Left ventricle myocardium inferior (tissue), 1 donor: ENCODE results near the gene RFLNA. TPM values are rescaled to one million over a fixed set of nuclear protein-coding genes. Genes with fewer than 3 reads are reported as not detected.

Experiments
- DNase-seq: peaks from one replicate; pipeline ENCODE4 v3.0.0-alpha.2; 2020
- H3K27ac ChIP-seq: fragments of 200-600 bp; replicated peaks from 2 replicates; pipeline ENCODE4 v1.8.0; 2021
- H3K27me3 ChIP-seq: fragments of 200-600 bp; 2 replicates; pipeline ENCODE4 v1.8.0; 2021; ENCODE audit warnings: low read depth
- H3K36me3 ChIP-seq: fragments of 200-600 bp; 2 replicates; pipeline ENCODE4 v1.8.0; 2021
- H3K4me1 ChIP-seq: fragments of 200-600 bp; 2 replicates; pipeline ENCODE4 v1.8.0; 2021
- H3K4me3 ChIP-seq: fragments of 200-600 bp; 2 replicates; pipeline ENCODE4 v1.8.0; 2021; ENCODE audit warnings: mild to moderate bottlenecking, moderate library complexity
- H3K9me3 ChIP-seq: fragments of 200-600 bp; replicated peaks from 2 replicates; pipeline ENCODE4 v1.8.0; 2021
- intact Hi-C: fragments of 100-400 bp; cut with micrococcal nuclease; formaldehyde crosslinking; loops from one replicate; pipeline ENCODE4 v1.11.0; 2022
- total RNA-seq: library from RNA; stranded (reverse); fragmentation: NEBNext Ultra II Directional; extraction: Animal tissue kit (Norgen Biotek cat#: 25700); gene quantifications from one replicate; pipeline ENCODE4 v1.2.1, GENCODE V29; 2021
- TF ChIP-seq, protein P1 (sequence below): fragments of 200-600 bp; IDR thresholded peaks from 2 replicates; pipeline ENCODE4 v1.8.0; 2021; ENCODE audit warnings: antibody characterized with exemption, mild to moderate bottlenecking, borderline replicate concordance
- donor health status: DM: no; HTN: yes; CAD: no; lungs with severe emphysema.

RFLNA gene
- total RNA-seq, 1 donor from 2014 or later, result 0.27 TPM

DNA sequence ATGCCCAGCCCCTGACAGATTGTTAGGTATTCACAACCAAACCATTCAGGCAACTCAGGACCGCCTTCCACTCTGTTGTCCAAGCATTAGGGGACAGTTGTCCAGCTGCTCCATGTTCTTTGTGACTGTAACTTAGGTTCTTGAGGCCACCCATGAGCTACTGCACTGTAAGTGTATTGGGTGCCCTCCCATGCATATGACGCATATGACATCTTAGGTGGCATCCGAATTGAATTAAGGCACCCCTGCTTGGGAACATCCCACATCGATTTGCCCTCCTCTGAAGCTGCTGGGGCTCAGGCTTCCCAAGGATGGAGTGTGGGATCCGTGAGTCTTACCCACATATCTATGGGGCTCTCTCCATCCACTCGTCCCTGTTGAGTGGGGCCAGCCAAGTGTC lies 17.7 kb downstream of the RFLNA start:
- intact Hi-C loops, result no loop called here
- Histone ChIP-seq H3K36me3 (no peaks in the 10 kb centered on the region), H3K9me3 (no peaks in the 10 kb centered on the region), H3K27me3 (no peaks in the 10 kb centered on the region), H3K4me1 (no peaks in the 10 kb centered on the region), H3K27ac (no peak overlapping the region), H3K4me3 (no peak overlapping the region)
- TF ChIP-seq, protein P1, sequence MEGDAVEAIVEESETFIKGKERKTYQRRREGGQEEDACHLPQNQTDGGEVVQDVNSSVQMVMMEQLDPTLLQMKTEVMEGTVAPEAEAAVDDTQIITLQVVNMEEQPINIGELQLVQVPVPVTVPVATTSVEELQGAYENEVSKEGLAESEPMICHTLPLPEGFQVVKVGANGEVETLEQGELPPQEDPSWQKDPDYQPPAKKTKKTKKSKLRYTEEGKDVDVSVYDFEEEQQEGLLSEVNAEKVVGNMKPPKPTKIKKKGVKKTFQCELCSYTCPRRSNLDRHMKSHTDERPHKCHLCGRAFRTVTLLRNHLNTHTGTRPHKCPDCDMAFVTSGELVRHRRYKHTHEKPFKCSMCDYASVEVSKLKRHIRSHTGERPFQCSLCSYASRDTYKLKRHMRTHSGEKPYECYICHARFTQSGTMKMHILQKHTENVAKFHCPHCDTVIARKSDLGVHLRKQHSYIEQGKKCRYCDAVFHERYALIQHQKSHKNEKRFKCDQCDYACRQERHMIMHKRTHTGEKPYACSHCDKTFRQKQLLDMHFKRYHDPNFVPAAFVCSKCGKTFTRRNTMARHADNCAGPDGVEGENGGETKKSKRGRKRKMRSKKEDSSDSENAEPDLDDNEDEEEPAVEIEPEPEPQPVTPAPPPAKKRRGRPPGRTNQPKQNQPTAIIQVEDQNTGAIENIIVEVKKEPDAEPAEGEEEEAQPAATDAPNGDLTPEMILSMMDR, result no peak
- DNase-seq, result no peak

DNA sequence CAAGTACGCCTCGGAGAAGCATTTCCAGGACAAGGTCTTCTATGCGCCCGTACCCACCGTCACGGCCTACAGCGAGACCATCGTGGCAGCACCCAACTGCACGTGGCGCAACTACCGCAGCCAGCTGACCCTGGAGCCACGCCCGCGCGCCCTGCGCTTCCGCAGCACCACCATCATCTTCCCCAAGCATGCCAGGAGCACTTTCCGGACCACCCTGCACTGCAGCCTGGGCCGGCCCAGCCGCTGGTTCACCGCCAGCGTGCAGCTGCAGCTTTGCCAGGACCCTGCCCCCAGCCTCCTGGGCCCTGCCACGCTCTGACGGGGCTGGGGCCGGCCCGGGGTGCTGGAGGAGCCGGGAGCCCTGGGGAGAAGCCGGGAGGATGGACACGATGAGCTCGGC lies 19.3 kb downstream of the RFLNA start:
- no peaks in the 10 kb centered on the region for H3K36me3 ChIP-seq
- no peak overlapping the region for H3K4me3 ChIP-seq
- H3K9me3 ChIP-seq, result no peaks in the 10 kb centered on the region
- H3K27ac ChIP-seq, result no peak overlapping the region
- TF ChIP-seq, protein P1, result no peak
- DNase-seq, result no peak
- H3K4me1 ChIP-seq, result no peaks in the 10 kb centered on the region
- no peaks in the 10 kb centered on the region for H3K27me3 ChIP-seq
- intact Hi-C loops, result no loop called here

DNA sequence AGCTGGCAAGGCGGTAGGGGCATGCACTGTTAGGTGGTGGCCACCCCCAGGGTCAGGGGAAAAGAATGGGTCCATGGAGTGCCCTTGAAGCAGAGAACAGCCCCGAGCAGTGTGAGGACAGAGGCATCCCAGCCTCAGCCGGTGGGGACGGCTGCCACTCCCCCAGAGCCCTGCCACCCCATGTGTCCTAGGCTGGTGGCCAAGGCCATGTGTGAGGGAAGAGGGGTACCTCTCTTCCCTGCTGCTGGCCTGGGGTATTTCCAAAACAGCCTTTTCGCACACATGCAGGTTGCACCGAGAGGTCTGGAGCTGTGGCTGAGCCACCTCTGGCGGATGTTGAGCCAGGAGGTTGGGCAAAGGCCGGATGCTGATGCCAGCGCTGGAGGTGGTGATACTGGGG lies 19.9 kb downstream of the RFLNA start:
- Histone ChIP-seq H3K9me3 (no peaks in the 10 kb centered on the region), H3K27ac (no peak overlapping the region), H3K27me3 (no peaks in the 10 kb centered on the region), H3K36me3 (no peaks in the 10 kb centered on the region), H3K4me1 (no peaks in the 10 kb centered on the region), H3K4me3 (no peak overlapping the region)
- no peak for DNase-seq
- intact Hi-C loops, result no loop called here
- TF ChIP-seq, protein P1, result no peak

DNA sequence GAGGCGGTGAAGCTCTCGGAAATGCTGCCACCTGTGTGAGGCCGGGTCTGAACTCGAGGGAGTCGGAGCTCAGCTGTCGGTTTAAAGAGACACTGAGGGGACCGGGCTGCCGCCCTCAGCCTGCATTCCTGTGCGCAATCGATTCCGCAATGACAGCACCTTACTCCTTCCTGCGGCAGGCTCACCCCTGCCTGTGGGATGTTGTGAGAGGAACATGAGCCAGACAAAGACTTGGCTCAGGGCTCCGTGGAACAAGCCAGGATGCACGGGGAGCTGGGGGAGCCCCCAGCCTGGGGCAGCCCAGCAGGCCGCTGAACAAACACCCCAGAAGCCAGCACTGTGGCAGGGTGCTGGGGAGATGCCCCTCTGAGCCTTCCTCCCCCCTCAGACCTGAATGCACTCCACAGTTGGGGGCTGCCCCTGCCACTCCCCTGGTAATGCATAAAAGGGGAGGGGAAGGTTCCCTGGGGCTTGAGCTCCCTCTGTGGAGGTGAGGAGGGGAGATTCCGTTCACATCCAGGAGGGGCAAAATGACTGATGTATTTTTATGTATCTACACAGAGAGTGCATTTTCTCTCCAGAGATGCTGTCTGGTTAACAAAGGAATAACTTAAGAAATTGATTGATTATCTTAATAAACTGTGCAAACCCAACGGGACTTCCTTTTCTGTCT lies 20.6 kb downstream of the RFLNA start:
- H3K36me3 ChIP-seq, result no peaks in the 10 kb centered on the region
- intact Hi-C loops, result no loop called here
- TF ChIP-seq, protein P1, result no peak

DNA sequence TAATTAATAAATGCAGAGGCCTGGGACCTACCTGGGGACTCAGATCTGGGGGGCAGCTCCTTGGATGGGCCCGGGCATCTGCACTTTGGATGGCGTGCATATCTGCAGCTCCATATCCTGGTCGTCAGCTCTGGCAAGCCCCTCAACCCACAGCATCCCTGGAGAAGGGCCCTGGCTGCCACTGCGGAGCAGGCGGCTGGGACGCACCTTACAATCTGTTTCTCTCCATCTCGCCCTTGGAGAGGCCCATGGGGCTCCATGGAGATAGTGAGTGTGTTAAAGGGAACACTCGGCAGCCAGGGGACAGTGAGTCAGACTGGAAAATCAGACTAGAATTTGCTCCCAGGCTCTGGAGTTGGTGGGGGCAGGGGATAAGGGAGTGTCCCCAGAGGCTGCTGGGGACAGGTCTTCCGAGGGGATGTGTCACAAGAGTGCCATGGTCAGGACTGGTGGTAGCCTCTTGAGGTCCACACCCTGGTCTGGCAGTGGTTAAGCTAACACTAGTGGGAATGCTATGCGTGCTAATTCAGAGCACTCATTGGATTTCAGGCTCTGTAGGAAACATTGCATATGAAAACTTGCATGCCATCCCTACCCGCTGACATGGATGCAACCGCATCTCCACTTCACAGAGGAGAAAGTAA lies 21.5 kb downstream of the RFLNA start:
- H3K9me3 ChIP-seq, result no peaks in the 10 kb centered on the region
- H3K36me3 ChIP-seq, result no peaks in the 10 kb centered on the region
- intact Hi-C loops, result no loop called here
- no peak overlapping the region for H3K4me3 ChIP-seq
- TF ChIP-seq, protein P1, result no peak
- H3K27me3 ChIP-seq, result no peaks in the 10 kb centered on the region
- DNase-seq, result no peak
- no peaks in the 10 kb centered on the region for H3K4me1 ChIP-seq
- H3K27ac ChIP-seq, result no peak overlapping the region

More for the DNA sequence above, 20.6 kb downstream of the RFLNA start:
- H3K27ac ChIP-seq, result no peak overlapping the region
- DNase-seq, result no peak
- H3K27me3 ChIP-seq, result no peaks in the 10 kb centered on the region
- no peaks in the 10 kb centered on the region for H3K9me3 ChIP-seq
- H3K4me1 ChIP-seq, result no peaks in the 10 kb centered on the region
- H3K4me3 ChIP-seq, result no peak overlapping the region
